Right lung (tissue), 5 donors: ENCODE measurements around the gene ITGB7. TPM values are rescaled to one million over a fixed set of nuclear protein-coding genes. Genes with fewer than 3 reads are reported as not detected.

Experiments used
- DNase-seq, 2 donors: peaks; one replicate each; pipeline ENCODE4 v3.0.0-alpha.2; 2013
- polyA plus RNA-seq, 5 donors: library from polyadenylated mRNA; unstranded; fragments of 120-200 nt; gene quantifications; one replicate each; pipeline versions ENCODE4 v1.2.1 to v1.2.3, GENCODE V29; 2013; ENCODE audit warnings: inconsistent platforms in 1 of 5, low replicate concordance in 1 of 5; ENCODE audit not compliant: insufficient read length in 5 of 5, insufficient read depth in 1 of 5

Gene ITGB7
- polyA plus RNA-seq, 5 donors, result 0.90 to 2.1 (median 1.2) TPM

DNA sequence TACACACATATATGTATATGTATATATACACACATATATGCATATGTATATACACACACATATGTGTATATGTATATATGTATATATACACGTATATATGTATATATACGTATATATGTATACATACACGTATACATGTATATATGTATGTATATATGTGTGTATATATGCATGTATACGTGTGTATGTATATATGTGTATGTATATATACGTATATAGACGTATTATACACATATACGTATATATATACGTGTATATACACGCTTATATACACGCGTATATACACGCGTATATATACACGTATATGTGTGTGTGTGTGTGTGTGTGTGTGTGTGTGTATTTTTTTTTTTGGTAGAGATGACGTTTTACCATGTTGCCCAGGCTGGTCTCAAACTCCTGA, 59.4 kb downstream of the ITGB7 start:
- no peak for DNase-seq

GRCh38 chr12:53147181-53147580, 59.9 kb downstream of the ITGB7 start:
- no peak for DNase-seq

- no peak for DNase-seq
Measured at GRCh38 chr12:53145383-53146260, 61.4 kb downstream of the ITGB7 start.

DNA sequence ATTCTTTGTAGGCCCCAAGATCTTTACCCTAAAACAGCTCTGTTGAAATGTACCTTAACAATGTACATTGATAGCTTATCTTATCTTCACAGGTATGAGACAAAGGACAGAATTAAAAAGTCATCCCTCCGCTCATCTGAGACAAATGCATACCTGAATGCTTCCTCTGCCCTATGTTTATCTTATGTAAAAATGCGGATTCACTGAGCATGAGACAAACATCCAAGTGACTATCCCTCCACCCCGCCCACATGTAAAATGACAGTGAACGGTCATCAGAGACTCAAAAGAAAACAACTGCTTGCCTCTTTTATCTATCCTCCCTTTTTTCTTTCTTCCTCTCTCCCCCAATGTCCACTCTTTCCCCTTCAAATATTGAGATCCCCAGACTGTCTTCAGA, 63.7 kb downstream of the ITGB7 start:
- no peak for DNase-seq

Other genes starting within 250 kb of the ITGB7 start
- gene EIF4B, start 200.8 kb downstream of the ITGB7 start, polyA plus RNA-seq, result 100 to 1,000 TPM; 400 to 558 (median 539) TPM
- 100 to 1,000 TPM in 4 of 5 donors, 10 to 100 TPM in 1; 96.5 to 138 (median 126) TPM for gene TNS2, start 157.2 kb downstream of the ITGB7 start, polyA plus RNA-seq
- 10 to 100 TPM; 13.9 to 22.0 (median 17.8) TPM for gene SPRYD3, start 127.9 kb downstream of the ITGB7 start, polyA plus RNA-seq
- gene IGFBP6, start 109.6 kb downstream of the ITGB7 start, polyA plus RNA-seq, result 10 to 100 TPM in 4 of 5 donors, 1 to 10 TPM in 1; 9.6 to 25.1 (median 19.0) TPM
- under 1 TPM; 0.19 to 0.37 (median 0.23) TPM for gene SOAT2, start 103.8 kb downstream of the ITGB7 start, polyA plus RNA-seq
- 10 to 100 TPM; 49.5 to 66.6 (median 63.9) TPM for gene ZNF740, start 26.5 kb downstream of the ITGB7 start, polyA plus RNA-seq
- 100 to 1,000 TPM in 1 of 5 donors, 10 to 100 TPM in 4; 71.4 to 117 (median 80.3) TPM for gene CSAD, start 26.3 kb downstream of the ITGB7 start, polyA plus RNA-seq
- gene RARG, start 25.0 kb upstream of the ITGB7 start, polyA plus RNA-seq, result 10 to 100 TPM; 41.7 to 59.8 (median 49.2) TPM
- 10 to 100 TPM in 3 of 5 donors, 1 to 10 TPM in 2; 8.4 to 20.4 (median 13.0) TPM for gene ESPL1, start 61.0 kb upstream of the ITGB7 start, polyA plus RNA-seq
- 100 to 1,000 TPM; 683 to 991 (median 734) TPM for gene PFDN5, start 88.3 kb upstream of the ITGB7 start, polyA plus RNA-seq
- gene MYG1, start 92.4 kb upstream of the ITGB7 start, polyA plus RNA-seq, result 10 to 100 TPM; 39.1 to 56.6 (median 42.6) TPM
- 10 to 100 TPM; 73.3 to 91.6 (median 81.6) TPM for gene AAAS, start 114.4 kb upstream of the ITGB7 start, polyA plus RNA-seq
- under 1 TPM in 3 of 5 donors, not detected in 2; 0.07 to 0.10 (median 0.08) TPM for gene SP7, start 129.1 kb upstream of the ITGB7 start, polyA plus RNA-seq
- gene SP1, start 172.9 kb upstream of the ITGB7 start, polyA plus RNA-seq, result 10 to 100 TPM; 57.9 to 84.6 (median 78.5) TPM
- 1 to 10 TPM; 1.4 to 2.6 (median 2.3) TPM for gene AMHR2, start 216.6 kb upstream of the ITGB7 start, polyA plus RNA-seq
- 100 to 1,000 TPM in 3 of 5 donors, 10 to 100 TPM in 2; 98.8 to 121 (median 102) TPM for gene PRR13, start 234.5 kb upstream of the ITGB7 start, polyA plus RNA-seq
- 1,000 to 10,000 TPM in 3 of 5 donors, 100 to 1,000 TPM in 2; 928 to 1,079 (median 1,012) TPM for gene PCBP2, start 244.9 kb upstream of the ITGB7 start, polyA plus RNA-seq